HG03521 (cell line): Measurements from ENCODE around the gene FKBP1B.
"Not testable (repeated sequence)": the region's sequence is repeated elsewhere in the genome, so short reads cannot be mapped to it uniquely, and the experiment has no call there.

ENCODE experiments used
- ATAC-seq: cut with Tn5 transposase; IDR thresholded peaks from one replicate; pipeline ENCODE4 v1.9.1; 2021; ENCODE audit warnings: mild to moderate bottlenecking, moderate library complexity; ENCODE audit not compliant: unreplicated experiment

FKBP1B gene

GRCh38 chr2:24058564-24059271 is 9.2 kb downstream of the FKBP1B start:
- no peak for ATAC-seq

GRCh38 chr2:24065341-24065740 is 15.8 kb downstream of the FKBP1B start:
- no peak for ATAC-seq

- no peak for ATAC-seq
Measured at GRCh38 chr2:24072259-24072658, 22.7 kb downstream of the FKBP1B start.

GRCh38 chr2:24073816-24074215 is 24.3 kb downstream of the FKBP1B start:
- ATAC-seq = no peak

- no peak for ATAC-seq
Measured at GRCh38 chr2:24075259-24075658, 25.7 kb downstream of the FKBP1B start.

GRCh38 chr2:24075915-24076848 is 26.6 kb downstream of the FKBP1B start, which contains the start of gene SF3B6:
TSS of gene SF3B6 (minus strand) at chr2:24076326. CDS start at chr2:24076229, 97 bp downstream.
- ATAC-seq = peak; percentile 93

GRCh38 chr2:24076849-24077534 is 27.5 kb downstream of the FKBP1B start:
- ATAC-seq = peak; percentile 7

GRCh38 chr2:24077535-24077877 is 28.0 kb downstream of the FKBP1B start:
- ATAC-seq = no peak

- ATAC-seq = no peak
Measured at GRCh38 chr2:24077879-24078278, 28.3 kb downstream of the FKBP1B start.

- ATAC-seq = no peak
Measured at GRCh38 chr2:24080701-24081100, 31.2 kb downstream of the FKBP1B start.

GRCh38 chr2:24082787-24083566 is 33.4 kb downstream of the FKBP1B start:
- ATAC-seq = no peak

- ATAC-seq = peak; percentile 61
Measured at GRCh38 chr2:24083567-24084385, 34.2 kb downstream of the FKBP1B start.

GRCh38 chr2:24084386-24085199 is 35.1 kb downstream of the FKBP1B start, which contains the start of gene TP53I3:
TSS of gene TP53I3 (minus strand) at chr2:24084834. CDS start at chr2:24084326, 508 bp downstream.
- peak; percentile 69 for ATAC-seq

GRCh38 chr2:24085200-24085489 is 35.6 kb downstream of the FKBP1B start:
- ATAC-seq = no peak

- ATAC-seq = no peak
Measured at GRCh38 chr2:24086241-24086640, 36.7 kb downstream of the FKBP1B start.

- no peak for ATAC-seq
Measured at GRCh38 chr2:24087032-24087431, 37.5 kb downstream of the FKBP1B start.

GRCh38 chr2:24088821-24089359 is 39.3 kb downstream of the FKBP1B start:
- no peak for ATAC-seq

- ATAC-seq = not testable (repeated sequence)
Measured at GRCh38 chr2:24093270-24093669, 43.7 kb downstream of the FKBP1B start.
